Adrenal gland (tissue), 12 donors: ENCODE results near the gene S100A8. TPM values are rescaled to one million over a fixed set of nuclear protein-coding genes. Genes with fewer than 3 reads are reported as not detected.

Experiments
- DNase-seq, 7 donors: peaks; one replicate each; pipeline ENCODE4 v3.0.0-alpha.2; 2019 to 2020
- H3K27ac ChIP-seq, 5 donors: fragments of 200-600 bp; sonication (generic) in 4 of 5; 1 replicate in 3 of 5; 2 replicates in 2 of 5; pipeline versions ENCODE4 v1.5.1 to v1.8.0; 2016 to 2020; ENCODE audit warnings: mild to moderate bottlenecking in 1 of 5
- H3K27me3 ChIP-seq: fragments of 200-600 bp; 2 replicates; pipeline ENCODE4 v1.8.0; 2021
- H3K36me3 ChIP-seq, 2 donors: fragments of 200-600 bp; replicated peaks in 1 of 2; 1 replicate in 1 of 2; 2 replicates in 1 of 2; pipeline versions ENCODE4 v1.5.1 to v1.8.0; 2018 to 2022
- H3K4me1 ChIP-seq, 2 donors: fragments of 200-600 bp; replicated peaks in 1 of 2; 1 replicate in 1 of 2; 2 replicates in 1 of 2; pipeline versions ENCODE4 v1.5.1 to v1.8.0; 2018 to 2021
- H3K4me3 ChIP-seq, 4 donors: fragments of 200-600 bp; sonication (generic) in 3 of 4; one replicate each; pipeline ENCODE4 v1.5.1; 2016 to 2018
- H3K9me3 ChIP-seq, 3 donors: fragments of 200-600 bp; sonication (generic) in 1 of 3; replicated peaks in 1 of 3; 1 replicate in 2 of 3; 2 replicates in 1 of 3; pipeline versions ENCODE4 v1.5.1 to v1.8.0; 2016 to 2021
- POLR2A ChIP-seq, 2 donors: fragments of 450-650 bp; IDR thresholded peaks; one replicate each; pipeline ENCODE4 v1.6.1; 2017; ENCODE audit warnings: antibody characterized with exemption in 2 of 2, mild to moderate bottlenecking in 2 of 2, moderate library complexity in 1 of 2
- WGBS, 4 donors: extraction: QIAGEN DNeasy Blood & Tissue Kit in 2 of 4; methylation state at CpG; one replicate each; pipeline versions ENCODE4 v1.1.5 to v1.1.7; 2013 to 2017; 5-methylcytosine and 5-hydroxymethylcytosine counted together
- intact Hi-C, 2 donors: fragments of 100-400 bp; cut with DNase I; formaldehyde crosslinking; loops; one replicate each; pipeline versions ENCODE4 v1.14.1 to v1.15.0; 2022 to 2023
- polyA plus RNA-seq, 3 donors: library from polyadenylated mRNA; stranded (reverse); fragments of 200-250 nt in 2 of 3; fragments of 350-450 nt in 1 of 3; fragmentation: Illumina TruSeq in 1 of 3; extraction: RNeasy Lipid Tissue Mini Kit (QIAGEN cat#74804) in 1 of 3; gene quantifications; one replicate each; pipeline ENCODE4 v1.2.3, GENCODE V29; 2013 to 2014
- total RNA-seq, 9 donors: library from RNA; depleted of rRNA in 4 of 9; stranded (reverse); fragments of >200 nt in 4 of 9; fragments of 120-200 nt in 1 of 9; fragmentation: NEBNext Ultra II Directional in 1 of 9; extraction: Animal tissue kit (Norgen Biotek cat#: 25700) in 1 of 9; gene quantifications; one replicate each; pipeline versions ENCODE4 v1.1.0 to v1.2.4, GENCODE V29; 2013 to 2023
- TF ChIP-seq, protein P1 (sequence below), 6 experiments: fragments of 450-650 bp in 4 of 6; fragments of 200-600 bp in 2 of 6; sonication (generic) in 1 of 6; IDR thresholded peaks; 1 replicate in 5 of 6; 2 replicates in 1 of 6; pipeline versions ENCODE4 v1.5.1 to v1.8.0; 2016 to 2021; ENCODE audit warnings: antibody characterized with exemption in 6 of 6, mild to moderate bottlenecking in 2 of 6, moderate library complexity in 1 of 6
- donor health status: healthy with polysubstance abuse.
- donor health status: Bipolar disorder and iron deficiency.
- donor health status: DM: yes; HTN: yes; CAD: no.
- donor health status: DM: no; HTN: no; CAD: no.
- donor health status: DM: no; HTN: no; CAD: no.
- donor health status: DM: yes; HTN: yes; CAD: no.

S100A8 gene
- total and polyA plus RNA-seq, 12 donors: 3.4 to 257 (median 58.0) TPM

DNA sequence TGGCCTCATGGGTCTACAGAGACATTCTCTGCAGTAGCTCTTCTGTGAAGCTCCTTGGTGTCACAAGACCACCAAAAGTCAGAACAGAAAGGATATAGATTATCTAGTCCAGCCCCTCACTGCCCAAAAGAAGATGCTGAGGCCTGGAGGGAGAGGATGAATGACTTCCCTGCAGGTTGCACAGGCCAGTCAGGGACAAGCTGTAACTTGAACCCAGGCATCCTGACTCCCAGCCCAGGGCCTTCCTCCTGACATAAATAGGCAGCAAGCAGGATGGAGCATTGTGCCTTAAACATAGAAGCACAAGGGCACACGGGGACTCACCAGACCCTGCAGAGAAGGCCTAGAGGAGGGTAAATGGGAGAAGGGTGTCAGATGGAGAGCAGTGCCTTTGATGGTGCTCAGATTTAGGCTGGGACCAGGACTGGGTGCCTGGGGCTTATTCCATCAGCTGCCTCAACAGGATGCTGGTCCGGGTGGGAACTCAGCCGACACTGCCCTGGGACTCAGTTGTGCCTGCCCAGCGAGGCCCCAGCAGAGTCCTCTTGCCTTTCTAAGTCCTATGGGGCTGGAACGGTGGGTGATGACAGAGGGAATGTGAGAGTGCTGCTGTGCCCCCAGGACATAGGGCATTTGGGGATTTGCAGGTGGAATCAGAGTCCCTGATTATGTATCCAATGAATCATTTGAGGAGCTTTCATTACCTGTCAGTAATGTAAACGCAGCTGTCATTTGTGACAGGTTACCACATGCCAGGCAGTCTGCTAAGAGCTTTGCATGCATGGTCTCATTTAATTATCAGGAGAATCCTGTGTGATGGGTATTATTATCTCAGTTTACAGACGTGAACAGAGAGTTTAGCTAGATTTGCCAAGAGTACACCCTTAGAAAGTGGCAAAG lies 38.6 kb upstream of the S100A8 start:
- H3K36me3 ChIP-seq: no peaks in the 10 kb centered on the region
- 57 to 75% (median 72%) methylated on average over 2 to 7 of the region's 7 CpGs for WGBS, 4 donors
- intact Hi-C loops: no loop called here
- peaks cover 0 to 6% of the 10 kb centered on the region in 2 donors for H3K4me1 ChIP-seq
- no peaks in the 10 kb centered on the region for H3K9me3 ChIP-seq
- TF ChIP-seq, protein P1, sequence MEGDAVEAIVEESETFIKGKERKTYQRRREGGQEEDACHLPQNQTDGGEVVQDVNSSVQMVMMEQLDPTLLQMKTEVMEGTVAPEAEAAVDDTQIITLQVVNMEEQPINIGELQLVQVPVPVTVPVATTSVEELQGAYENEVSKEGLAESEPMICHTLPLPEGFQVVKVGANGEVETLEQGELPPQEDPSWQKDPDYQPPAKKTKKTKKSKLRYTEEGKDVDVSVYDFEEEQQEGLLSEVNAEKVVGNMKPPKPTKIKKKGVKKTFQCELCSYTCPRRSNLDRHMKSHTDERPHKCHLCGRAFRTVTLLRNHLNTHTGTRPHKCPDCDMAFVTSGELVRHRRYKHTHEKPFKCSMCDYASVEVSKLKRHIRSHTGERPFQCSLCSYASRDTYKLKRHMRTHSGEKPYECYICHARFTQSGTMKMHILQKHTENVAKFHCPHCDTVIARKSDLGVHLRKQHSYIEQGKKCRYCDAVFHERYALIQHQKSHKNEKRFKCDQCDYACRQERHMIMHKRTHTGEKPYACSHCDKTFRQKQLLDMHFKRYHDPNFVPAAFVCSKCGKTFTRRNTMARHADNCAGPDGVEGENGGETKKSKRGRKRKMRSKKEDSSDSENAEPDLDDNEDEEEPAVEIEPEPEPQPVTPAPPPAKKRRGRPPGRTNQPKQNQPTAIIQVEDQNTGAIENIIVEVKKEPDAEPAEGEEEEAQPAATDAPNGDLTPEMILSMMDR (IDR thresholded peaks at IDR 0.05): no peak
- TF ChIP-seq POLR2A (IDR thresholded peaks at IDR 0.05): no peak
- DNase-seq: no peak
- H3K27me3 ChIP-seq: no peaks in the 10 kb centered on the region
- H3K4me3 ChIP-seq: no peak overlapping the region
- H3K27ac ChIP-seq: no peak overlapping the region

DNA sequence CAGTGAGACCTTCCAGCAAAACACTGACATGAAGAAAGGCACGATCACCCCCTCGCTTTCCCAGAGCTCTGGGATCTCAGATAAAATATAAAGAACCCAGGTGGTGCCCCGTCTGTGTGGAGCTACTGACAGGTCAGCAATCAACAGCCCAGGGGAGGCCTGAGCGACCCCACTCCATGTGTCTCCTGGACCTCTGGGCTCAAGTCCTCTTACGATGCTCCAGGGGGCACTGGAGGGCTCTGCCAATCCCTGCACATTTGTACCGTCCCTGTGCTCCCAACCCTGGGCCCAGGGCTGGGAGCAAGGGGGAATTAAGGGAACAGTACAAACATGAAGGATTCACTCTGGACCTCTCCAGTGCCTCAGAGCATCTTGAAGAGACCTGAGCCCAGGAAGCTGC lies 37.9 kb upstream of the S100A8 start:
- Histone ChIP-seq H3K27me3 (no peaks in the 10 kb centered on the region), H3K27ac (no peak overlapping the region), H3K9me3 (no peaks in the 10 kb centered on the region), H3K4me3 (no peak overlapping the region), H3K4me1 (peaks cover 0 to 6% of the 10 kb centered on the region in 2 donors), H3K36me3 (no peaks in the 10 kb centered on the region)
- WGBS, 4 donors: 49 to 73% (median 55%) methylated on average over 3 to 6 of the region's 6 CpGs
- TF ChIP-seq POLR2A (IDR thresholded peaks at IDR 0.05): no peak
- TF ChIP-seq, protein P1 (IDR thresholded peaks at IDR 0.05): no peak
- DNase-seq: no peak
- intact Hi-C loops: no loop called here

DNA sequence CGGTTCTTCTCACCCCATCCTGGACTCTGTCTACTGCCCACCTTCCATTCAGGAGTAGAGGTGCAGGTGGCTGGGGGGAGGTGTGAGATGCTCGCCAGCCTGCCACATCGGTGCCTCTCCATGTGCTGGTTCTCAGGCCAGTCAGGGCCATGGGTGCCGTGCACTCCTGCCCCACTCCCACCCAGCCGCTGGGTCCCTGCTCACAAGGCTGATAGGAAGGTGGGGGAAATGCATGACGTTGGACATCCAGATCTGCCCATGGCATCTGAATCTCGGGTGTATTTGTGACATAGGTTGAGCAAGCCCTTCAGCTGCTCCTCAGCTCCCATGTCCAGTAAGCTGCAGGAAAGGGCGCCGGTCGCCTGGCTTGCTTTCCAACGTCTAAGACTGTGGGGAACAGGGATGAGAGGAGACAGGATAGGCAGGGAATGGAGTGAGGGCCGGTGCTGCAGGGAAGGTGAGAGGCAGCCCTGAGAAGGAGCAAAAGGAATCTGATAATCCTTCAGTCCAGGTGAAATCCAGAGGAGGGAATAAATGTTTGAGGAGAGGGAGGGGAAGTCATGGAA lies 37.3 kb upstream of the S100A8 start:
- DNase-seq: no peak
- H3K4me3 ChIP-seq: no peak overlapping the region
- 73 to 80% (median 76%) methylated on average over 10 to 12 of the region's 12 CpGs for WGBS, 4 donors
- H3K27ac ChIP-seq: no peak overlapping the region
- TF ChIP-seq POLR2A (IDR thresholded peaks at IDR 0.05): no peak
- TF ChIP-seq, protein P1 (IDR thresholded peaks at IDR 0.05): no peak
- intact Hi-C loops: no loop called here
- H3K9me3 ChIP-seq: no peaks in the 10 kb centered on the region
- peaks cover 0 to 4% of the 10 kb centered on the region in 2 donors for H3K4me1 ChIP-seq
- no peaks in the 10 kb centered on the region for H3K27me3 ChIP-seq
- no peaks in the 10 kb centered on the region for H3K36me3 ChIP-seq

DNA sequence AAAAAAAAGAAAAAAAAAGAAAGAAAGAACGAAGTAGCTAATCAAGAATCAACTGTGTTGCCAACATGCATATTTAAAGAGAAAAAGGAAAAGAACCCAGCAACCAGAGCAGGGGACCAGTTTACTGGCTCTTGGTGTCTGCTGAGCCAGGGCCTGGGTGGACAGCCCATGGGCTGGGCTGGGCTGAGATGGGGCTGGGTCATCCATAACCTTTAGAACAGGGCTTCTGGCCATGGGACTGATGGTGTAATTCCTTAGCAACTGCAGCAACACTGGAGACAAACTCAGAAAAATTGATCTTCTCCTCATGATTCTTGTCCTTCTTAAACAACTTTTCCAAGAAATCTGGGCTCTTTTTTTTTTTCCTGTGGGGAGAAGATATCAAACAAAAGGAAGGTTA lies 35.9 kb upstream of the S100A8 start:
- no peak overlapping the region for H3K4me3 ChIP-seq
- no peak overlapping the region for H3K27ac ChIP-seq
- no peak for DNase-seq
- intact Hi-C loops: no loop called here
- H3K4me1 ChIP-seq: no peaks in the 10 kb centered on the region
- H3K27me3 ChIP-seq: no peaks in the 10 kb centered on the region
- no peaks in the 10 kb centered on the region for H3K9me3 ChIP-seq
- WGBS, 4 donors: 17 to 47% (median 34%) methylated on average over 1 of the region's 1 CpG
- TF ChIP-seq, protein P1 (IDR thresholded peaks at IDR 0.05): no peak
- no peak for TF ChIP-seq POLR2A (IDR thresholded peaks at IDR 0.05)
- H3K36me3 ChIP-seq: no peaks in the 10 kb centered on the region
